HG02571 (cell line): ENCODE results near the gene CHRNB1.

Experiments
- ATAC-seq: cut with Tn5 transposase; IDR thresholded peaks from one replicate; pipeline ENCODE4 v1.9.1; 2021; ENCODE audit warnings: mild to moderate bottlenecking, moderate library complexity; ENCODE audit not compliant: unreplicated experiment

The CHRNB1 gene

DNA sequence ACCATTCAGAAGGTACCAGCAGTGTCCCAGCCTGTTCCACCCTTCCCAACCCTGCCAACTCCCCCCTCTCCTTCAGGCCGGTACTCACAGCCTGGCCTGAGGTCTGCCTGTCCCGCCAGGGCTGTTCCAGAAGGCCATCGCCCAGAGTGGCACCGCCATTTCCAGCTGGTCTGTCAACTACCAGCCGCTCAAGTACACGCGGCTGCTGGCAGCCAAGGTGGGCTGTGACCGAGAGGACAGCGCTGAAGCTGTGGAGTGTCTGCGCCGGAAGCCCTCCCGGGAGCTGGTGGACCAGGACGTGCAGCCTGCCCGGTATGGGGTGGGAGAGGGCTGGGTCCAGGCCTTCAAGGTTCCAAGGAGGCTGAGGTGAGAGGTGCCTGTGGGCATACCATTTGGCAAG, 30.0 kb upstream of the CHRNB1 start:
- ATAC-seq, result no peak

DNA sequence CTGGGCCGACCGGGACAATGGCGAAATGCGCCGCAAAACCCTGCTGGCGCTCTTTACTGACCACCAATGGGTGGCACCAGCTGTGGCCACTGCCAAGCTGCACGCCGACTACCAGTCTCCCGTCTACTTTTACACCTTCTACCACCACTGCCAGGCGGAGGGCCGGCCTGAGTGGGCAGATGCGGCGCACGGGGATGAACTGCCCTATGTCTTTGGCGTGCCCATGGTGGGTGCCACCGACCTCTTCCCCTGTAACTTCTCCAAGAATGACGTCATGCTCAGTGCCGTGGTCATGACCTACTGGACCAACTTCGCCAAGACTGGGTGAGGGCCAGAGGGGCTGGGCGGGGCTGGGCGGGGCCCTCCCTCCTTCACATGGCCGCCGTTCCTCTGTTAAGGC, 29.1 kb upstream of the CHRNB1 start:
- ATAC-seq, result no peak

DNA sequence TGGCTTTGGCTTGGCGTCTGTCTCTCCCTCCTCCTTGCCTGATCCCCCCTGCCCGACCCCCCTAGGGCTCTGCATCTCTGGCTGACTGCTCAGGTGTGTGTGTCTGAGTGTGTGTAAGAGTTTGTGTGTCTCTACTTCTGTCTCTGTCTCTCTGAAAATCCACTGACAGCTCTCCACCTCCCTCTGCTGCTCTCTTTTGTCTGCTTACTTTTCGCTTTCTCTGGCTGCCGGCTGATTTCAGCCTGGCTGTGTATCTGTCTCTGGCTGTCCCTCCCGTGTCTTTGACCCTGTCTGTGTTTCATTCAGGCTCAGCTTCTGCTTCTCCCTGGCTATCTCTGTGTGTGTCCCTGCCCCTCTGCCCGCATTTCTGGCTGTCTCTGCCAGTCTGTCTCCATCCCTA, 28.5 kb upstream of the CHRNB1 start:
- no peak for ATAC-seq

DNA sequence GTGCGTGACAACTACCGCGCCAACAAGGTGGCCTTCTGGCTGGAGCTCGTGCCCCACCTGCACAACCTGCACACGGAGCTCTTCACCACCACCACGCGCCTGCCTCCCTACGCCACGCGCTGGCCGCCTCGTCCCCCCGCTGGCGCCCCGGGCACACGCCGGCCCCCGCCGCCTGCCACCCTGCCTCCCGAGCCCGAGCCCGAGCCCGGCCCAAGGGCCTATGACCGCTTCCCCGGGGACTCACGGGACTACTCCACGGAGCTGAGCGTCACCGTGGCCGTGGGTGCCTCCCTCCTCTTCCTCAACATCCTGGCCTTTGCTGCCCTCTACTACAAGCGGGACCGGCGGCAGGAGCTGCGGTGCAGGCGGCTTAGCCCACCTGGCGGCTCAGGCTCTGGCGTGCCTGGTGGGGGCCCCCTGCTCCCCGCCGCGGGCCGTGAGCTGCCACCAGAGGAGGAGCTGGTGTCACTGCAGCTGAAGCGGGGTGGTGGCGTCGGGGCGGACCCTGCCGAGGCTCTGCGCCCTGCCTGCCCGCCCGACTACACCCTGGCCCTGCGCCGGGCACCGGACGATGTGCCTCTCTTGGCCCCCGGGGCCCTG, 27.7 kb upstream of the CHRNB1 start:
- ATAC-seq, result no peak

DNA sequence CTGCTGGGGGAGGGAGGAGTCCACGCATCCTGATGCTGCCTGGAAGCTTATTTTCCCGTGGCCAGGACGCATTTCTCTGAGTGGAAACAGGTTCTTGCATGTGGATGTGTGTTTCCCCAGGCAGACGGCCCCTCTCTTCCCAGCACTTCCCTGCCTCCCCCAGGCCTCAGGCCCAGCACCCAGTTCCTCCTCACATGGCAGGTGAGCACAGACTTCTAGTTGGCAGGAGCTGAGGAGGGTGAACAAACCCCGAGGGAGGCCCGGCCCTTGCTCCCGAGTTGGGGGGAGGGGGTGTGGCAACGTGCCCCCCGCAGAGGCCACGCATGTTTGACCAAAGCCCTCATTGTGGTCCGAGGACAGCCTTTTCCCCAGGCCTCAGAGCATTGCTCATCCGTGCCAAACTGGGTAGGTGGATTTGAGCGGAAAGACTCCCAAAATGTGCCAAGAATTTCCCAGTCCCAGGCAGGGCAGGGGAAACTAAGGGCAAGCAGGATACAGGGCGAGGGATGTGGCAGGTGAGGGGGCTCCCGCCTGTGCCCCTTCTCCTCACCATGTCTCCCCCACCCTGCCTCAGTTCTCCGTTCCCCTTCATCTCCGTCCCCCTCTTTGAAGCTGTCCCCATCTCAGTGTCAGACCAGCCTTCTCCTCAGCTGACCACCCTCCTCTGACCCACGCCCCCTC, 26.2 kb upstream of the CHRNB1 start:
- no peak for ATAC-seq

DNA sequence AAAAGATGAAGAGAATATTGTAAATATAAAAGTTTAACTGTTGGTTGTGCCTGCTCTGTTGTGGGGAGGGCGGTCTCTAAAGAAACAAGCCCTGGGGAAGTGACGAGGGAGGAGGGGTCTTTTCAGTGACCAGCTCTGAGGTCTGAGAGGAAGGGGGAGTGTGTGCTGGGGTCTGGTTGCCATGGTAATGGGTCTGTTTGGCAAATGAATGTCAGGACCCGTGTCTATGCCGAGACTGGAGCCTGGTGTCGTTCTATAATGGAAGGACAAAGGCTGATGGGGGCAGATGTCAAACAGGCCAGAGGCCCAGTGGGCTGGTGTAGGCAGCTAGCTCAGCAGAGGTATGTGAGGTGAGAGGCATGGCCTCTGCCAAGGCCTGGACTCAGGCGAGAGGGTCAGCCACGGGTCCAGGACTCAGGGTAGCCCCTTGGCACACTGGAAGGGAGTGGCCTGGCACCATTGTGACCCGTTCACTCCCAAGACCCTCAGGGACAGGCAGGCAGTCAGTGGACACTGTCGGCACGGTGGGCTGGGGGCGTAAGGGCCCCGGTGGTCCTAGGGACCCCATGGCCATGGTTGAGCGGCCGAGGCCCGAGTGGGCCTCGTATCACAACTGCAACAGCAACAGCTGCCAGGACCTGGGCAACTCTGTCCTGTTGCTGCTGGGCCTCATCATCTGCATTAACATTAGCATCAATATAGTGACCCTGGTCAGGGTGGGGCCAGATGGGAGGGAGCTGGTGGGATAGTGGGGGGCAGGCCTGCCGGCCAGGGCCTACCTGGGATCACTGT, 24.8 kb upstream of the CHRNB1 start, which contains the start of gene SPEM1:
Gene SPEM1 (plus strand): TSS at position 506 of the 792 bp plus-strand sequence. CDS start 61 bp downstream, at position 567.
- no peak for ATAC-seq

DNA sequence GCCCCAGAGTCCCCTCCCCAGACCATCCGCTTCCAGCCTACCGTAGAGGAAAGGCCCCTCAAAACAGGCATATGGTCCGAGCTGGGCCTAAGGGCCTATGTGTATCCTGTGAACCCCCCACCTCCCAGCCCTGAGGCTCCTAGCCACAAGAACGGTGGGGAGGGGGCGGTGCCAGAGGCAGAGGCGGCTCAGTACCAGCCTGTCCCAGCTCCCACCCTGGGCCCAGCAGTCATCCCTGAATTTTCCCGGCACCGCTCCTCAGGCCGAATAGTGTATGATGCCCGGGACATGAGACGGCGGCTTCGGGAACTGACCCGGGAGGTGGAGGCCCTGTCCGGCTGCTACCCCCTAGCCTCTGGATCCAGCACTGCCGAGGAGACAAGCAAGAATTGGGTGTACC, 23.7 kb upstream of the CHRNB1 start:
- no peak for ATAC-seq

DNA sequence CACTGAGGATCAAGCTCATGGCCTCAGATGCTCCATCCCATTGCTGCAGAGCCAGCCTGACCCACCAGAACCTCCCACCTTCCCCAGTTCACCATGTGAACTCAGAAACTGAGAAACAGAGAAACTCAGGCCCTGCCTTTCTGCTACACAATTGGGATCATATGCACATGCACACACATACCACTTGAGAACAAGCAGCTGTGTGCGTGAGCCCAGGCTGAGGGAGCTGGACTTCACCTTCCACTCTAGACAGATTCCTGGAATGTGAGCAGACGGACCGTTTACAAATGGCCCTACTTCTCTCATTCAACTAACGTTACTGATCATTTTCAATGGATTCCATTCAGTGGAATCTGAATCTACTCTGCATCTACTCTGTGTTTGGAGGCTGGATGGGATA, 21.2 kb upstream of the CHRNB1 start:
- no peak for ATAC-seq

DNA sequence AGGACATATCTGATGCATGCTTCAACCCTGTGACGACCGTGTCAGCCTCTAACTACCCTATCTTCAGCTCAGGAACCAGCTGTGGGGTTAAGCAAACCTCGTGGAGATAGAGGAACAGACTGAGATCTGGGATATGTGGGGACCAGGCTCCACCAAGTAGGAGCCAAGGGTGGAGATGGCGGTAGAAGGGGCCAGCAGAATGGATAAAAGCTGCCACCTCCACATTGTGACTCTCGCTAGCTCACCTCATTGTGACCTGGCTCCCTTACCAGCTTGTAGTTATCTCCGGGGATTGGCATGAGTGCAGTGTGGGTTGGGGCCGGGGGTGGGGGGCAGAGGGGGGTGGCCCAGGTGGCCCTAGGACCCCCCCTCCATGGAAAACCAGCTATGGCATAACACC, 19.5 kb upstream of the CHRNB1 start, which contains the start of gene SPEM2:
Gene SPEM2 (plus strand): TSS at position 301 of the 400 bp plus-strand sequence. CDS start 73 bp downstream, at position 374.
- no peak for ATAC-seq

DNA sequence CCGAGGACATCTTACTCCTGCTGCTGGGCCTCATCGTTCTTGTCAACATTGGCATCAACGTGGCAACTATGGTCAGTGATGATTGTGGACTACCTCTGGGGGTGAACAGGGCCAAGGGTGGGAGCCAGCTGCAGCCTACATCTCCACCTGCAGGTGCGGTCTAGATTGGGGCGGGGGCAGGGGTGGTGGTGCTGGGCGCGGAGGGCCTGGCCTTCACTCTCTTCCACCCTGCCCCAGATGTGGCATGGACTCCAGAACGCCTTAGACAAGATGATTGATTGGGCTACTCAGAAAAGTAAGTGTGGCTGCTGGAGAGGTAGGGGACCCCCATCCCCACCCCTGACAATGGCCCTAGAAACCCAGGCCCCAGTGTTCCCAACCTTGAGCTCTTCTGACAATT, 19.1 kb upstream of the CHRNB1 start:
- ATAC-seq, result no peak

DNA sequence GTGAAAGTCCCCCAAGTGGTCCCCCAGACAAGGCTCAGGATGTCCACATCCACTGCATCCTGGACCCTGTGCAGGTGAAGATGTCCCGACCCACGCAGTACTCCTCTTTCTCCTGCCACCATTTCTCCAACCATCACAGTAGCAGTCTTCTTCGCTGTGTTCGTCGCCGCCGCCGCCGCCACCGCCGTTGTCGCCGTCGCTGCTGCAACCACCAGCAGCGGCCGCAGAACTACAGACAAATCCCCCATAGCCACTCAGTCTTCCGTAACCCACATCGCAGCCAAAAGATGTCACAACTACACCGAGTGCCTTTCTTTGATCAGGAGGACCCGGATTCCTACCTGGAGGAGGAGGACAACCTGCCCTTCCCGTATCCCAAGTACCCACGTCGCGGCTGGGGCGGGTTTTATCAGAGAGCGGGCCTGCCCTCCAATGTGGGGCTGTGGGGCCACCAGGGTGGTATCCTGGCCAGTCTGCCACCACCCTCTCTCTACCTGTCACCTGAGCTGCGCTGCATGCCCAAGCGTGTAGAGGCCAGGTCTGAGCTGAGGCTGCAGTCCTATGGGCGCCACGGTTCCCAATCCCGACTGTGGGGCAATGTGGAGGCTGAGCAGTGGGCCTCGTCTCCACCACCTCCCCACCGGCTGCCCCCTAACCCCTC, 18.5 kb upstream of the CHRNB1 start:
- no peak for ATAC-seq

DNA sequence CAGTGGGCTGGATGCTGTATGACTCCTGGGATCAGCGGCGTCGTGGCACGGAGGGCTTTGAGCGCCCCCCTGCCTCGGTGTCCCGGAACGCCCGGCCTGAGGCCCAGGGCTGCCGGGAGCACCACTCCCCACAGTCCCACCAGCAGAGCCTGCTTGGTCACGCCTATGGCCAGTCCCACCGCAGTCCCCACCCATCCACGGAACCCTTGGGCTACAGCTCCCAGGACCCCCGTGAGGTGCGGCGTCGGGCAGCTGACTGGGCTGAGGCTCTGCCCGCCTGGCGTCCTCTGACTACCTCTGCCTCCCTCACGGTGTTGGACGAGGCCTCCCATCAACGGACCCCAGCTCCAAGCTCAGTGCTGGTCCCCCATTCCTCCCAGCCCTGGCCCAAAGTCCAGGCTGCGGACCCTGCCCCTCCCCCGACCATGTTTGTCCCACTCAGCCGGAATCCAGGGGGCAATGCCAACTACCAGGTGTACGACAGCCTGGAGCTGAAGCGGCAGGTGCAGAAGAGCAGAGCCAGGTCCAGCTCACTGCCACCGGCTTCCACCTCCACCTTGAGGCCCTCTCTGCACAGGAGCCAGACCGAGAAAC, 17.9 kb upstream of the CHRNB1 start:
- ATAC-seq, result no peak

DNA sequence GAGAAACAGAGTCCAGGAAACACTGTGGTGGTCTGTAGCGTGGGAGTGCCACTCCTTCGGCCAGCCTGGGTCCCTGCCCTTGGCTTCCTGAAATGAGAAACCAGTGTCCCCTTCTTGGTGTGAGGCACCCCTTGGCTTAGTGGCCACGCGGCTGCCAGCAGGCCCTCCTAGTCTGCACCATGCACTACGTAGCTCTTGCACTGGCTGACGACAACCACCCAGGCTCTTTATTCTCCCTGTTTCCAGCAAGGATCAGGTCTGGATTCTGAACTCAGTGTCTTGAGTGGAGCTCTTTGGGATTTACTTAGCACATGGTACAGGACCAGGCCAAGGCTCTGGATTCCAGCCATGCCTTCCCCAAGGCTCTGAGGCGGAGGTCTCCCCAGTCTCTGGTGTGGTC, 17.3 kb upstream of the CHRNB1 start:
- ATAC-seq, result no peak

DNA sequence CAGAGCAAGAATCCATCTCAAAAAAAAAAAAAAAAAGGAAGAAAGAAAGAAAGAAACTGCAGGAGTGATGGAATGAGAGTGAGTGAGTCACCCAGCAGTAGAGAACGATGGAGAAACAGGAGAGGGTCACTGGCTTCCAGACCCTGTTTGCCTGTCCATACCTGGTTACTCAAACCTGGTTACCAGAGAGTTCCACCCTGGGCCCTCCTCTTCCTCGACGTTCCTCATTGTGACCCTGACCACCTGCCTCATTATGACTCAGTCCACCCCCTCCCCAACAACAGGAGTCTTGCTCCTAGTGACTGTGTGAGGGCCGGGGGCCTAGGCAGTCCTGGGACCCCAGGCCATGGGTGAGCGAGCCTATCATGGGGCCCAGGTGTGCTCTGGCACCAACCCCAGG, 16.3 kb upstream of the CHRNB1 start, which contains the start of gene SPEM3:
Gene SPEM3 (plus strand): TSS at position 301 of the 400 bp plus-strand sequence. CDS start 46 bp downstream, at position 347.
- ATAC-seq, result no peak

DNA sequence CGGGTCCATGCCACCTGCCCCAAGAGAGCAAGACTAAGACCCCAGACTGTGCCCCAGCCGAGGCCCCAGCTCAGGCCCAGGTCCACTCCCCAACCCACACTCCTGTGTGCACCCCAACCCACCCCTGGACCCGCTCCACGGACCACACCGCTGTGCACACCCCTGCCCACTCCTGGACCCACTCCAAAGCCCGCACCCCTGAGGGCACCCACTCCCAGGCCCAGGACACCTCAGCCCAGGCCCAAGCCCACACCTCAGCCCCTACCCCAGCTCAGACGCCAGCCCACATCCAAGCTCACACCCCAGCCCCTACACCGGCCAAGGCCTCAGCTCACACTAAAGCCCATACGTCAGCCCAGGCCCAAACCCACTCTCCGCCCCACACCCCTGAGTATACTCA, 15.1 kb upstream of the CHRNB1 start:
- ATAC-seq, result no peak

DNA sequence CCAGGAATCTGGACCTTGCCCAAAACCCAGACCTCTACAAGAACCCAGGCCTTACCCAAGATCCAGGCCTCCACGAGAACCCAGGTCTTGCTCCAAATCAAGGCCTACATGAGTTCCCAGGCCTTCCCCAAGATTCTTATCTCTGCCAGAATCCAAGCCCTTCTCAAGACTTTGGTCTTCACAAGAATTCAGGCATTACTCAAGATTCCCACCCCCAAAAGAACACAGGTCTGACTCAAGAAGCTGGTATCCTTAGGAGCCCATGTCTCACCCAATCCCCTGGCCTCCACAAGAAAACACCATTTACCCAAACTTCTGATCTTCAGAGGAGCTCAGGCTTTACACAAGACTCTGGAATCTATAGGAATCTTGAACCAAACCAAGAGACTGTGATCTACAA, 13.6 kb upstream of the CHRNB1 start:
- no peak for ATAC-seq

DNA sequence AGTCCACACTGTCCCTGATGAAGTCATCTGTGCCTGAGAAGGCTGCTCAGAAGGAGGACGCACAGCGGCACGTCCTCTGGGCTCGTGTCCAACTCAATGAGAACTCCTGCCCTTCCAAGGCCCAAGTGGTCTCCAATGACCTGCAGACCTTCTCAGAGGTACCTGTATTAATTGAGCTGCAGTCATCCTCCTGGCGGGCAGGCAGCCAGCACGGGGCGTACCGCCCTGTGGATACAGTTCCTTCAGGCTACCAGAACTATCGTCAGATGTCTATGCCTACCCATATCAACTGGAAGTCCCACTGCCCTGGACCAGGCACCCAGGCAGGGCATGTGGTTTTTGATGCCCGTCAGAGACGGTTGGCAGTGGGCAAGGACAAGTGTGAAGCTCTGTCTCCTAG, 12.6 kb upstream of the CHRNB1 start:
- no peak for ATAC-seq

DNA sequence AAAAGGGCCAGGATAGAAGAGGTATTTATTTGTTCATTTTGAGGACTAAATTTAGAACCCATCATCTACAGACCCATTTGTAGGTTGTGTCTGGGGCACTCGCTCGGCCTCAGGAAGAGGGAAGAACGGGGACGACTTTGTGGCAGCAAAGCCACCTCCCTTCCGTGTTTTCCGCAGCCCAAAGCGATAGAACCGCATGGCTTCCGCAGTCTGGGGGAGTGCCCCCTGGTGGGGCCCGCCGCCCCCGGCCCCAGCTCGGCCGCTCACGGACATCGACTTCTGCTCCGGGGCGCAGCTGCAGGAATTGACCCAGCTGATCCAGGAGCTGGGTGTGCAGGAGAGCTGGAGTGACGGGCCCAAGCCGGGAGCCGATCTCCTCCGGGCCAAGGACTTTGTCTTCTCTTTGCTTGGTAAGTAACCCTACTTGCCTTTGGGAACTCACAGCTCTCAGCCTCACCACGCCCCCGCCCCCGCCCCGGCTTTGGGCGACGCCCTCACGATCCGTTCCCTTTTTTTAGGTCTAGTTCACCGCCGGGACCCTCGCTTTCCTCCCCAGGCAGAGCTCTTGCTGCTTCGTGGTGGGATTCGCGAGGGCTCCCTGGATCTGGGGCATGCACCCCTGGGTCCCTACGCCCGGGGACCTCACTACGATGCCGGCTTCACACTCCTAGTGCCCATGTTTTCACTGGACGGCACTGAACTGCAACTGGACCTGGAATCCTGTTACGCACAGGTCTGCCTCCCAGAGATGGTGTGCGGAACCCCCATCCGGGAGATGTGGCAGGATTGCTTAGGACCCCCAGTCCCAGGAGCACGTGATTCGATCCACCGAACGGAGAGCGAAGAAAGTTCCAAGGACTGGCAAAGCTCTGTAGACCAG, 8.9 kb upstream of the CHRNB1 start:
- ATAC-seq, result no peak

DNA sequence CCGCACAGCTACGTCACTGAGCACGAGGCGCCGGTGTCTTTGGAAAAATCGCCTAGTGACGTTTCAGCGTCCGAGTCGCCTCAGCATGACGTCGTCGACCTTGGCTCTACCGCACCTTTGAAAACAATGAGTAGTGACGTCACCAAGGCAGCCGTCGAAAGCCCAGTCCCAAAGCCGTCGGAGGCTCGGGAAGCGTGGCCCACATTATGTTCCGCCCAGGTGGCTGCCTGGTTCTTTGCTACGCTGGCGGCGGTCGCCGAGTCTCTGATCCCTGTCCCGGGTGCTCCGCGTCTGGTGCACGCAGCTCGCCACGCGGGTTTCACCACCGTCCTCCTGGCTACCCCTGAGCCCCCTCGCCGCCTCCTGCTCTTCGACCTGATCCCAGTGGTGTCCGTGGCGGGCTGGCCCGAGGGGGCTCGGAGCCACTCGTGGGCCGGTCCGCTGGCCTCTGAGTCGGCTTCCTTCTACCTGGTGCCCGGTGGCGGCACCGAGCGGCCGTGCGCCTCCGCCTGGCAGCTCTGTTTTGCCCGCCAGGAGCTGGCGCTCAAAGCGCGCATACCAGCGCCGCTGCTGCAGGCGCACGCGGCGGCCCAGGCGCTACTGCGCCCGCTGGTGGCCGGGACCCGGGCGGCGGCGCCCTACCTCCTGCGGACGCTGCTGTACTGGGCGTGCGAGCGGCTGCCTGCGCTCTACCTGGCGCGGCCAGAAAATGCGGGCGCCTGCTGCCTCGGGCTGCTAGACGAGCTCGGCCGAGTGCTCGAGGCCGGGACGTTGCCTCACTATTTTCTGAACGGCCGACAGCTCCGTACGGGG, 8.1 kb upstream of the CHRNB1 start:
- ATAC-seq, result no peak
